Esophagus squamous epithelium (tissue), 5 donors: ENCODE measurements around the gene NAV2. TPM values are rescaled to one million over a fixed set of nuclear protein-coding genes. Genes with fewer than 3 reads are reported as not detected.

Experiments used
- DNase-seq: peaks from one replicate; lab custom pipeline; 2025; lab: John Stamatoyannopoulos, UW
- H3K27ac ChIP-seq, 4 donors: fragments of 200-600 bp; sonication (generic); one replicate each; pipeline ENCODE4 v1.5.1; 2016 to 2019; ENCODE audit warnings: mild to moderate bottlenecking in 1 of 4
- H3K27me3 ChIP-seq, 4 donors: fragments of 200-600 bp; sonication (generic); 1 replicate in 3 of 4; 2 replicates in 1 of 4; pipeline versions ENCODE4 v1.5.1 to v1.6.0; 2017 to 2021; ENCODE audit warnings: antibody characterized with exemption in 1 of 4
- H3K36me3 ChIP-seq, 3 donors: fragments of 200-600 bp; sonication (generic); one replicate each; pipeline ENCODE4 v1.5.1; 2016 to 2019
- H3K4me1 ChIP-seq, 3 donors: fragments of 200-600 bp; sonication (generic); one replicate each; pipeline ENCODE4 v1.5.1; 2017 to 2019
- H3K4me3 ChIP-seq, 4 donors: fragments of 200-600 bp; sonication (generic); 1 replicate in 3 of 4; 2 replicates in 1 of 4; pipeline ENCODE4 v1.5.1; 2016 to 2019; ENCODE audit warnings: mild to moderate bottlenecking in 2 of 4, moderate library complexity in 1 of 4
- H3K9me3 ChIP-seq, 3 donors: fragments of 200-600 bp; sonication (generic); one replicate each; pipeline ENCODE4 v1.5.1; 2016 to 2019
- POLR2A ChIP-seq, 4 donors: fragments of 450-650 bp; IDR thresholded peaks; one replicate each; pipeline ENCODE4 v1.6.1; 2017; ENCODE audit warnings: antibody characterized with exemption in 4 of 4, mild to moderate bottlenecking in 4 of 4, moderate library complexity in 3 of 4
- WGBS, 2 donors: methylation state at CpG; one replicate each; pipeline ENCODE4 v1.1.5; 2018; 5-methylcytosine and 5-hydroxymethylcytosine counted together
- intact Hi-C: fragments of 100-400 bp; cut with DNase I; formaldehyde crosslinking; loops from one replicate; pipeline ENCODE4 v1.15.0; 2022
- total RNA-seq, 4 donors: library from RNA; depleted of rRNA; stranded (reverse); fragments of >200 nt; gene quantifications; one replicate each; pipeline ENCODE4 v1.1.0, GENCODE V29; 2016
- TF ChIP-seq, protein P1 (sequence below), 6 experiments: fragments of 450-650 bp in 4 of 6; fragments of 200-600 bp in 2 of 6; sonication (generic) in 2 of 6; IDR thresholded peaks; one replicate each; pipeline ENCODE4 v1.5.1; 2016 to 2019; ENCODE audit warnings: antibody characterized with exemption in 6 of 6, mild to moderate bottlenecking in 4 of 6, moderate library complexity in 4 of 6
- donor health status: DM: yes; HTN: yes; CAD: no.

NAV2 gene
- total RNA-seq, 4 donors from 2014 or later, result 4.9 to 19.1 (median 14.6) TPM

DNA sequence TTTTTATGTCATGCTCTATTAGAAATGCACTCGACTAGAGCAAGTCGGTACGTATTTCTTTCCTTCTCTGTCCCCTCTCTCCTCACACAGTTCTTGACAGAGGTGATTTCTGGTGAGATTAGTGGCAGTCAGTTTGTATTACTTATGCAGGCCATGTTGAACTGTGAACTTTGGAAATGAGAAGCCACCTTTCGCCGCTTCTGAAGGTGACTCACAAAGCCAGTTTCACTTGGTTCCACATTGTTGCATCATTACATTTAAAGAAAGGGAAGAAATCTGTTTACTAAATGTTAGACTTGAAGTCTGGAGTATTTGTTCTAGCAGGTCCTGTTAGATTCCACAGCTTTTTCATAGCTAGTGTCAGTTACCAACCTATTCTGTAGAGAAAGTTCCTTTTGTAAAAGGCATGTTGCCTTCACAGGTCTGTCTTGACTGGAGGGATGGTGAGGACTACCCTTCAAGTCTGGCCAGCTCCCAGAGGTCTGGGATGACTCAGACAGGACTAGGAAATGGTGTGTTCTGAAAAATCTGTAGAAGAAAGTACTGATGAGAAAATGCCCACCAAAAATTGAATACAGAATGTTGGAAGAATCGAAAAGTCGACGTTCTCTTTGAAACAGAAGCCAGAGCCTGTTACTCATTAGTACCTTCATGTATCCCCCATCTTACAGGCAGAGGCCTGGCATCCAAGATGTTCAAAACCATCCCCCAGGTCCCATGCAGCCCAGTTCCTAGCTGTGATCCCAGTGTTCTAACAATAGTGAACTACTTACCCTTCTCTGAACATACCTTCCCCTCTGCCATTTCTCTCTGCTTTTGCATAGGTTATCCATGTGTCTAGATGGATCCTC, 266.3 kb downstream of the NAV2 start:
- peaks cover 12 to 45% (median 20%) of the 10 kb centered on the region in 3 donors for H3K4me1 ChIP-seq
- intact Hi-C loops, result no loop called here
- H3K27ac ChIP-seq, result peak overlapping the region; percentile 72 to 82 (median 78)
- WGBS, 2 donors, result 25 to 35% methylated on average over 8 of the region's 8 CpGs
- no peak for DNase-seq
- H3K4me3 ChIP-seq, result no peak overlapping the region
- H3K27me3 ChIP-seq, result no peaks in the 10 kb centered on the region
- H3K36me3 ChIP-seq, result no peaks in the 10 kb centered on the region
- no peaks in the 10 kb centered on the region for H3K9me3 ChIP-seq
- TF ChIP-seq, protein P1, sequence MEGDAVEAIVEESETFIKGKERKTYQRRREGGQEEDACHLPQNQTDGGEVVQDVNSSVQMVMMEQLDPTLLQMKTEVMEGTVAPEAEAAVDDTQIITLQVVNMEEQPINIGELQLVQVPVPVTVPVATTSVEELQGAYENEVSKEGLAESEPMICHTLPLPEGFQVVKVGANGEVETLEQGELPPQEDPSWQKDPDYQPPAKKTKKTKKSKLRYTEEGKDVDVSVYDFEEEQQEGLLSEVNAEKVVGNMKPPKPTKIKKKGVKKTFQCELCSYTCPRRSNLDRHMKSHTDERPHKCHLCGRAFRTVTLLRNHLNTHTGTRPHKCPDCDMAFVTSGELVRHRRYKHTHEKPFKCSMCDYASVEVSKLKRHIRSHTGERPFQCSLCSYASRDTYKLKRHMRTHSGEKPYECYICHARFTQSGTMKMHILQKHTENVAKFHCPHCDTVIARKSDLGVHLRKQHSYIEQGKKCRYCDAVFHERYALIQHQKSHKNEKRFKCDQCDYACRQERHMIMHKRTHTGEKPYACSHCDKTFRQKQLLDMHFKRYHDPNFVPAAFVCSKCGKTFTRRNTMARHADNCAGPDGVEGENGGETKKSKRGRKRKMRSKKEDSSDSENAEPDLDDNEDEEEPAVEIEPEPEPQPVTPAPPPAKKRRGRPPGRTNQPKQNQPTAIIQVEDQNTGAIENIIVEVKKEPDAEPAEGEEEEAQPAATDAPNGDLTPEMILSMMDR (IDR thresholded peaks at IDR 0.05), result no peak
- no peak for TF ChIP-seq POLR2A (IDR thresholded peaks at IDR 0.05)

DNA sequence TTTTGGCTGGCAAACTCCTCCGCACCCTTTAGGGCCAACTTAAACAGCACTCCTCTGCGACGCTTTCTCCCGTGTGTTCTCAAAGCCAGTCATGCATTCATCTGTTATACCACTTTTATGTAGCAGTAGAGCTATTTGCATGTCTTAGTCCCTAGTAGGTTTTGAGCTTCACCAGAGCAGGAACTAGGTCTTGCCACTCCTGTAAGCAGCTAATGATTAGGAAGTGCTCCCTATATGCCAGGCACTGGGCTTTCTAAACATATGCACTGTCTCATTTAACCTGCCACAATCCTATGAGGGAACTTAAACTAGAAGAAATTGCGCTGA, 266.8 kb downstream of the NAV2 start:
- H3K36me3 ChIP-seq, result peaks cover 0 to 3% (median 0%) of the 10 kb centered on the region in 3 donors
- DNase-seq, result no peak
- H3K4me1 ChIP-seq, result peaks cover 12 to 51% (median 20%) of the 10 kb centered on the region in 3 donors
- 77 to 90% methylated on average over 5 of the region's 5 CpGs for WGBS, 2 donors
- H3K27ac ChIP-seq, result peak overlapping the region; percentile 72 to 82 (median 78)
- no peaks in the 10 kb centered on the region for H3K27me3 ChIP-seq
- intact Hi-C loops, result no loop called here
- TF ChIP-seq, protein P1 (IDR thresholded peaks at IDR 0.05), result no peak
- no peak for TF ChIP-seq POLR2A (IDR thresholded peaks at IDR 0.05)
- H3K4me3 ChIP-seq, result no peak overlapping the region
- H3K9me3 ChIP-seq, result no peaks in the 10 kb centered on the region

DNA sequence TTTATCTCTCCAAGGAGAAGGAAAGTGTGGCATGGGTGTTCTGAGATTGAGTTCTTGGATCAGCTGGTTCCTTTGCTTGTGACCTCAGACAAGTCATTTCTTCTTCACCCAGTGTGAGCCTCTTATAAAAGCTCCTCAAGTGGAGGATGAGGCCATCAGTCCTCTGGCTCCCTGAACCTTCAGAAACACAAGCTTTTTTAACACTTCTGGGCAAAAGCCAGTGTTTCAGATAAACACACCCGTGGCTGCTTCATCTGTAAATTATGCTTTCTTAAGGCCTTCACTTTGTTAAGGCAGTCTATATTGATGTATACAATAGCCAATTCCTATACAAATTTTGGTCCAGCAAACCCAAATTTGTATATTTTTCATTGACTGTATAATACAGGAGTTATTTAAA, 267.8 kb downstream of the NAV2 start:
- no peak overlapping the region for H3K4me3 ChIP-seq
- TF ChIP-seq, protein P1 (IDR thresholded peaks at IDR 0.05), result no peak
- no peak for TF ChIP-seq POLR2A (IDR thresholded peaks at IDR 0.05)
- H3K9me3 ChIP-seq, result no peaks in the 10 kb centered on the region
- H3K36me3 ChIP-seq, result peaks cover 0 to 4% (median 0%) of the 10 kb centered on the region in 3 donors
- H3K4me1 ChIP-seq, result peaks cover 12 to 53% (median 20%) of the 10 kb centered on the region in 3 donors
- H3K27ac ChIP-seq, result peak overlapping the region; percentile 72 to 82 (median 78)
- 29 to 47% methylated on average over 1 of the region's 1 CpG for WGBS, 2 donors
- intact Hi-C loops, result no loop called here
- DNase-seq, result no peak
- no peaks in the 10 kb centered on the region for H3K27me3 ChIP-seq

DNA sequence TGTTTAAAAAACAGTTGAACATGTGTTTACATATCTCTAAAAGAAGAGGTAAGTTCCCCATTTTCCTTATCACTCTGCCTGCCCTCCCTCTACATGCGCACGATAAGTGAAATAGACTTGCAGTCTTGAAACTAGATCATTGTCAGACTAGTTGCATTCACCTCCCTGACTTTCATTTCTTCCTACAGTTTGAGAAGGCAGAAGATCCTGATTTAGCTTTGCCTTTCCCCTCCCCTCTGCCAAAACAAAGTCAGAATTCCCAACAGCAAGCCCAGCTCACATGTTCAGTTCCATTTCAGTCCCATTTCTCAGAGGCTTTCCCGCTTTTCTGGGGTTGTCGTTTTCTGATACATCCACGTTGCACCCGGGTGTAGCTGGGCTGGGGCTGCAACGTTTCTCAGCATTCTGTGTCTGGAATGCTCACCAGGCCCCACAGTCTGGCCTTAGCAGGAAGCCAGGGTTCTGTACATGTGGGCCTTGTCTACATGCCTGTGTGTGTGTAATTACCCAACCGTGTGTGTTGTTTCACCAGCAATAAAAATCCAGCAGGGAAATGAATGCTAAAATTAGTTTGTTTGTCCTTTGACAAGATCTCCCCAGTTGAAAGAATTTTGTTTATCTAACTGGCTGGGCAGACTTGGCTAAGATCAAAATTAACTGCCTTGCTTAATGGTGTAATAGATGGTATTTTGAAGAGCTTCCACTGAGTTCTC, 268.5 kb downstream of the NAV2 start:
- Histone ChIP-seq H3K36me3 (peaks cover 0 to 4% (median 0%) of the 10 kb centered on the region in 3 donors), H3K4me3 (no peak overlapping the region), H3K27ac (peak overlapping the region in 3 of 4 donors; percentile 7 to 81 (median 16)), H3K4me1 (peaks cover 12 to 53% (median 20%) of the 10 kb centered on the region in 3 donors), H3K9me3 (no peaks in the 10 kb centered on the region), H3K27me3 (no peaks in the 10 kb centered on the region)
- WGBS, 2 donors, result 70% methylated on average over 8 of the region's 8 CpGs
- intact Hi-C loops, result no loop called here
- TF ChIP-seq POLR2A (IDR thresholded peaks at IDR 0.05), result no peak
- TF ChIP-seq, protein P1 (IDR thresholded peaks at IDR 0.05), result no peak
- no peak for DNase-seq
